Stimulated activated CD8-positive, alpha-beta memory T cell treated with anti-CD3 and anti-CD28 coated beads, Interleukin-12 subunit alpha, Interleukin-12 subunit beta, amount 100 ng/mL, for 1 hour (primary cell): ENCODE results near the gene GTPBP6.
"Not testable (repeated sequence)": the region's sequence is repeated elsewhere in the genome, so short reads cannot be mapped to it uniquely, and the experiment has no call there.

Experiments used
- DNase-seq: peaks from one replicate; pipeline ENCODE4 v3.0.0-alpha.2; 2020; ENCODE audit warnings: low read depth

The GTPBP6 gene

DNA sequence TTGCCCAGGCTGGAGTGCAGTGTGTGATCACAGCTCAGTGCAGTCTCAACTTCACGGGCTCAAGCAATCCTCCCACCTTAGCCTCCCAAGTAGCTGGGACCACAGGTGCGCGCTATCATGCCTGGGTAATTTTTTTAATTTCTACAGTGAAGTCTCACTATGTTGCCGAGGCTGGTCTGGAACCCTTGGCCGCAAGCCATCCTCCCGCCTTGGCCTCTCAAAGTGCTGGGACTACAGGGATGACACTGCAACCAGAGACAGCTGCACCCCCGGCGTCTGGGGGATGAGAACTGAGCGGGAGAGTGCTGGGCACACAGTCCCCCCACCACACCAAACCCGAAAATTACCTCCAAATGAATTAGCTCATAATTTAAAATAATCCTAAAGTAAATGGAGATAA lies 33.1 kb upstream of the GTPBP6 start:
- DNase-seq = no peak

- not testable (repeated sequence) for DNase-seq
Measured at GRCh38 chrX:351324-351641, 32.7 kb upstream of the GTPBP6 start.

- DNase-seq = no peak
Measured at GRCh38 chrX:350534-351323, 32.1 kb upstream of the GTPBP6 start.

DNA sequence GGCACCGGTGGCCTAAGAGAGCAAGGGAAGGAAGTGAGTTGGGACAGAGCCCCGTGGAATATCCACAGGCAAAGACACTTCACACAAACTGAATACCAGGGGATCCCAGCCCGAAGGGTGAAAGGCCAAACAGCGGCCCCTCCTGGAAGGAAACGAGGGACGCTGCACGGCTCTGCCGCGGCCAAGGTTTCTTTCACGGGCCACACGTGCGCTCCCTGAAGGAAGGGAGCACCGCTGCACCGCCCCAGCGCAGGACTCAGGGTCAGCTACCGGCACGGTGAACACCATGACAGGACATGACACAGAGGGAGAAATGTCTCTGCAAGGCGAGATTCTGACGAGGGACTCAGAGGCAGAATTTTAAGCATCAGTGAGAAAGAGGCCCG lies 31.5 kb upstream of the GTPBP6 start:
- DNase-seq = no peak

- no peak for DNase-seq
Measured at GRCh38 chrX:349702-350101, 31.1 kb upstream of the GTPBP6 start.

GRCh38 chrX:349196-349595 lies 30.6 kb upstream of the GTPBP6 start:
- DNase-seq = no peak

DNA sequence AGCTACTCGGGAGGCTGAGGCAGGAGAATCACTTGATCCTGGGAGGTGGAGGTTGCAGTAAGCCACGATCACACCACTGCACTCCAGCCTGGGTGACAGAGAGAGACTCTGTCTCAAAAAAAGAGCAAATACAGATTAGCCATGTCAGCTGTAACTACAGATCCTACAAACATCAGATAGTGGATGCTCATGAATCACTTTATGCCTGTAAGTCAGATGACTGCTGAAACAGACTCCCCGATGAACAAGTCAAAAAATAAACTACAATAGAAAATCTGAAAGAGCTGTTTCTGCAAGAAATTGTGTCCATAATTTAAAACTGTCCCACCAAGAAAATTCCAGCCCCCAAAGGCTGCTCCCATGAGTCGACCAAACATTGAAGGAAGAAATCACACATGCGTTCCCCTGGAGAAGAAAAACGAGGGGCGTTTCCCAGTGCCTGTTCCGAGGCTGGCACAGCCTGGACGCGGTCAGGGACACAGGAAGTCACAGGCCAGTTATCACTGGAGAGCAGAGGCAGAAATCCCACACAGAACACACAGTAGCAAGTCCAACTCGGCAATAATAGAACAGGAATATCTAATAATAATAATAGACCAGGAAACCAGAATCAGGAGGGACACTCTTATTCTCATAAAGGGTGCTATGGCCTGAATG lies 30.0 kb upstream of the GTPBP6 start:
- no peak for DNase-seq

GRCh38 chrX:347351-348117 lies 28.9 kb upstream of the GTPBP6 start:
- DNase-seq = no peak

DNA sequence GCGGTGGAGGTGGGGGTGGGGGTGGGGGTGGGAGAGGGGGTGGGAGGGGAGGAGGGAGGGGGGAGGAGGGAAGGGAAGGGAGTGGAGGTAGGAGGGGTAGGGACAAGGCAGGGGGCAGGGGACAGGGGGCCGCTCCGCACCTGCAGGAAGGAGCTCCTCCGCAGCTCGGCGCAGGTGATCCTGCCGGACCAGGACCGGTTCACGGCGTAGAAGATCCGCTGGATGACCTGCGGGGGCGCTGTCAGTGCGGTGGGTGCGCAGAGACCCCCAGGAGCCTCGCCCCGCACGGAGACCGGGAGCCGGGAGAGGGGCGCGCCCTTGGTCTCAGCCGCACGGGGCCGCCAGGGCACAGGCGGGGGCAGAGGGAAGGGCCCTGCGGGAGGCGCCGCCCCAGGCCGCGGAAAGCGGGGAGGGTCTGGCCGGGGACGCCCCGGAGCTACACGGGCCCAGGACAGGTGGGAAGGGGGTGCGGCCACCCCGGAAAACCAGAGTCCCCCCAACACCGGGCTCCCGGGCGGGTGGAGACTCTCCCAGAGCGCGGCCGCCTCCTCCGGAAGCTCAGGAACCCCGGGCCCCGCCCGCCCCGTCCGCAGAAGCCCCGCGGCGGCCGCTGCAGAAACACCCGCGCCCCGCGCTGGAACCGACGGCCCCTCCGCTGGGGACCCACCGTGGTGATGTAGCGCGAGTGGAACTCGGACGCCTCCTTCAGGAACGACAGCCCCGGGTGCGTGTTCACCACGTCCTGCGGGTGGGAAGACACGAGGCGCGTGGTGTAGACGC lies 27.6 kb upstream of the GTPBP6 start:
- no peak for DNase-seq

- DNase-seq = no peak
Measured at GRCh38 chrX:345020-345925, 26.7 kb upstream of the GTPBP6 start.

GRCh38 chrX:344371-344901 lies 25.8 kb upstream of the GTPBP6 start:
- no peak for DNase-seq

DNA sequence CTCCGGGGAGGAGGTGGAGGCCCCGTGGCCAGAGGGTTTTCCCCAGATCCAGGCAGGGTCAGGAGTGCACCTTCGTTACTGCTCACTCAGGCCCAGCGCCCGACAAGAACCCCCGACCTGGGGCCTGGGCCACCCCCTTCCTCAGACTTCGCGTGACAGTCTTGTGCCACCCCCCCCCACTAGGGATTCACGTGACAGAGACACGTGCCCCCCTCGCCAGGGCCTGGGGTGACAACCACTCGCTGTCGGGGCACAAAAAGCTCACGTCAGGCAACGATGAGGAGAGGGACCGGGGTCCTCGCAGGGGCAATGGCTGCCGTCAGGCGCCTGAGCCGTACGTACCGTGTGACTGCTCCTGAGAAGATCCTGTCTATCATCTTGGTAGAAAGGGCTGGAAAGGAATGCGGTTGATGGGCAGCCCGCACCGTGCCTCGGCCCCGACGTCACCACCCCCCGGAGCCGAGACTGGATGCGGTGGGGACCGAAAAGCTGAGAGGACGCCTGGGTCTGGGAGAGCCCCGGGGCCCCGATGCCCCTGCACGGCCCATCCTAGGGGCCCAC lies 23.0 kb upstream of the GTPBP6 start:
- DNase-seq = no peak

DNA sequence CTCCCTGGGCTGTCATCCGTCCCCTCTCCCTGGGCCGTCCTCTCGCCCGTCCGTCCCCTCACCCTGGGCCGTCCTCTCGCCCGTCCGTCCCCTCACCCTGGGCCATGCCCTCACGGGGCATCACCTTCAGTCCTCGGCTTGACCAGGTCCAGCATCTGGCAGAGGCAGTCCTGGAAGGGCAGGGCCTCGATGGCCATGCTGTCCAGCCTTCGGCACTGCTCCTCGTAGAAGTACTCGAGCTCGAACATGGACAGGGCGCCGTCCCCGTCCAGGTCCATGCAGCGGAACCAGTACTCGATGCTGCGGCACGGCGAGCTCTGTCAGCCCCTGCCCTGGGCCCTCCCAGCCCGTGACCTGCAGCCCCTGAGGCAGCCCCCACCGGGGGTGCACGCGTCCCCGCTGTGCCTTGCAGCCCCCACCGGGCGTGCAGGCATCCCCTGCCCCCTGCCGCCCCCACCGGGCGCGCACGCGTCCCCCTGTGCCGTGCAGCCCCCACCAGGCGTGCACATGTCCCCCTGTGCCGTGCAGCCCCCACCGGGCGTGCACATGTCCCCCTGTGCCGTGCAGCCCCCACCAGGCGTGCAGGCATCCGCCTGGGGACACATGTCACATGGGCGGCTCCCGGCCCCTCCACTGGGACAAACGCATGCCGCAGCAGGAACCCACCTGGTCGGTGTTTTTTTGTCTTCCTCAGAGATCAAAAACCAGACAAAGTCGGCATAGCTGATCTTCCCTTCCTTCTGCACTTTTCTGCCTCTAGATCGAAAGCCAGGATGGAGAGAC lies 22.2 kb upstream of the GTPBP6 start:
- no peak for DNase-seq

DNA sequence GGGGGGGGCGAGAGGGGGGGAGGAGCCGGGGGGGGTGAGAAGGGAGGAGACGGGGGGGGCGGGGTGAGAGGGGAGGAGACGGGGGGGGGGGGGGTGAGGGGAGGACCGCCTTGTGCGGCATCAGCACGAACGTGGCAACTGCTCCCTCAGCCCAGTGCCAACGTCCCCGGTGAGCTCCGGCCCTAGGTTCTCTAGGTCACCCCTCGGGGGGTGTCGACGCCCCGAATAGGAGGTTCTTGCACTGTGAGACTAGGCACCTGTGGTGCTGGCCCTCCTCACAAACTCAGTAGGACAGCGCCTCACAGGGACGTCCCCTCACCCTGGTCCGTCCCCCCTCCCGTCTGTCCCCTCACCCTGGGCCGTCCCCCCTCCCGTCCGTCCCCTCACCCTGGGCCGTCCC lies 21.5 kb upstream of the GTPBP6 start:
- DNase-seq = no peak

DNA sequence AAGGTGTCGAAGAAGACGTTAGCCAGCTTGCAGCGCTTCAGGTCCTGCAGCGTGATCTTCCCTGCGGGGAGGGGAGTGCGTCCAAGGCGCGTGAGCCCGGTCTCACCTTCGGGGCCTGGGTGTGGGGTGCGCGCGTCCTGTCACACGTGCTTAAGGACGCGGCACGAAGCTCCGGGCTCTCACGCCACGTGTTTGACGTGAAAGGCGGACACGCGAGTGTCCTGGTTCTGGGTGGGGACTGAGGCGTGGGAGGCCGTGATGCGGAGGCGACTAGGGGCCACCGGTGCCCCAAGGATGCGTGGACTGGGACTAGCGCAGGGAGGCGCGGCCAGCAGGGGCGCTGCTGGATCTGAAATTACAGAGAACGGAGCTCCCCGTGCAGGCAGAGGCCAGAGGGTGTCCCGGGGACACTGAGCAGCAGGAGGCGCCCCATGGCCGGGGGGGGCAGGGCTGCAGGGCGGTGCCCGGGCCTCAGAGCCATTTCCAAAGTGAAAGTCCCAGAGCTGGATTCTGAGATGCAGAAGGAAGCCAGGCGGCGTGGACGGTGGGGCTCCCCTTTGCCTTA lies 20.3 kb upstream of the GTPBP6 start:
- DNase-seq = no peak

GRCh38 chrX:338281-338835 lies 19.8 kb upstream of the GTPBP6 start:
- no peak for DNase-seq

DNA sequence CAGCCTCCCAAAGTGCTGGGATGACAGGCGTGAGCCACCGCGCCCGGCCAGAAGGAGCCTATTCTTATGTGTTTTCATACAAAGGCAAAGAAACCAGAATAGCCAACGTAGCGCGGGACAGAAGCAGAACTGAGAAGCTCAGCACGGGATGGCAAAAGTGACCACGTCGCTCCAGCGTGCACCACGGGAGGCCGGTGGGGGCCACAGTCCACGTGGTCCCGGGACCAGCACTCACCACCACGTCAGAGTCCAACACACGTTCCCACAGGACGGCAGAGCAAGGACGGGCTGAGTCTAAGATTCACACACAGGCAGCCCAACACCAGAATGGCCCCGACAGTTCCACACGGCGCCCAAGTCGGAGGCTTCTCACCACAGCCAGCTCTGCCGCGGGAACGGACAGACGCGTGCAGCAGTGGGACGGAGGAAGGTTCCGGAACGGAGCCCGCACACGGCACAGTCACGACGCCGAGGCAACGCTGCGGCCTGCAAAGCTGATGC lies 18.8 kb upstream of the GTPBP6 start:
- no peak for DNase-seq

- DNase-seq = no peak
Measured at GRCh38 chrX:336227-336626, 17.6 kb upstream of the GTPBP6 start.

- no peak for DNase-seq
Measured at GRCh38 chrX:335758-336155, 17.2 kb upstream of the GTPBP6 start.
